Keratinocyte (primary cell): ENCODE data around the gene COX4I1.

ENCODE experiments used
- EZH2 ChIP-seq: IDR thresholded peaks from one replicate; pipeline ENCODE4 v1.6.1; 2012; ENCODE audit warnings: inconsistent platforms, mild to moderate bottlenecking, low read length, moderate library complexity
- TF ChIP-seq, protein P1 (sequence below), 3 experiments: IDR thresholded peaks in 1 of 3; conservative IDR thresholded peaks in 1 of 3; optimal IDR thresholded peaks in 1 of 3; 2 replicates in 2 of 3; 3 replicates in 1 of 3; pipeline versions ENCODE3 to v1.5.1; 2011; ENCODE audit warnings: low read length in 3 of 3, mild to moderate bottlenecking in 3 of 3, moderate library complexity in 2 of 3, control low read depth in 1 of 3, inconsistent platforms in 1 of 3; ENCODE audit not compliant: insufficient read depth in 2 of 3; ENCODE audit errors: extremely low read depth in 1 of 3

DNA sequence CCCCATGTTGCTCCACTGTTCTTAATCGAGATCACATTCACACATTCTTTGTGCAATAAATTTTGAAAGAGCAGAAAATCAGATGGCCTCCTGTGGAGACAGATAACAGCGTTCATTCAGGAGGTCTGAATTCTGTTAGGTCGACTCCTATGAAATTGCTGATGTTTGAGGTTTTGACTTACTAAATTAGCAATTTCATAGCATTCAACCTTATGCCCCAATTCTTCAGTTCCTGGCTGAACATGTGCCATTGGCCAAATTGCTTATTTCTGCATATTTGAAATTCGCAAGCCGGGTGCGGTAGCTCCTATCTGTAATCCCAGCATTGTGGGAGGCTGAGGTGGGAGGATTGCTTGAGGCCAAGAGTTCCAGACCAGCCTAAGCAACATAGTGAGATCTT lies 26.5 kb upstream of the COX4I1 start:
- TF ChIP-seq, protein P1, sequence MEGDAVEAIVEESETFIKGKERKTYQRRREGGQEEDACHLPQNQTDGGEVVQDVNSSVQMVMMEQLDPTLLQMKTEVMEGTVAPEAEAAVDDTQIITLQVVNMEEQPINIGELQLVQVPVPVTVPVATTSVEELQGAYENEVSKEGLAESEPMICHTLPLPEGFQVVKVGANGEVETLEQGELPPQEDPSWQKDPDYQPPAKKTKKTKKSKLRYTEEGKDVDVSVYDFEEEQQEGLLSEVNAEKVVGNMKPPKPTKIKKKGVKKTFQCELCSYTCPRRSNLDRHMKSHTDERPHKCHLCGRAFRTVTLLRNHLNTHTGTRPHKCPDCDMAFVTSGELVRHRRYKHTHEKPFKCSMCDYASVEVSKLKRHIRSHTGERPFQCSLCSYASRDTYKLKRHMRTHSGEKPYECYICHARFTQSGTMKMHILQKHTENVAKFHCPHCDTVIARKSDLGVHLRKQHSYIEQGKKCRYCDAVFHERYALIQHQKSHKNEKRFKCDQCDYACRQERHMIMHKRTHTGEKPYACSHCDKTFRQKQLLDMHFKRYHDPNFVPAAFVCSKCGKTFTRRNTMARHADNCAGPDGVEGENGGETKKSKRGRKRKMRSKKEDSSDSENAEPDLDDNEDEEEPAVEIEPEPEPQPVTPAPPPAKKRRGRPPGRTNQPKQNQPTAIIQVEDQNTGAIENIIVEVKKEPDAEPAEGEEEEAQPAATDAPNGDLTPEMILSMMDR (optimal IDR thresholded peaks at IDR 0.05 in 1 of 3, IDR thresholded peaks at IDR 0.05 in 1 of 3, conservative IDR thresholded peaks at IDR 0.05 in 1 of 3; ENCODE audit: extremely low read depth in 1 of 3, insufficient read depth in 2 of 3, low read length in 3 of 3) = no peak
- TF ChIP-seq EZH2 = no peak
